ENCODE results near the gene NPHS1.
"Not testable (repeated sequence)": the region's sequence is repeated elsewhere in the genome, so short reads cannot be mapped to it uniquely, and the experiment has no call there.

The NPHS1 gene

GRCh38 chr19:35811317-35812219 is 40.7 kb downstream of the NPHS1 start:
- DNase-seq = no peak

- DNase-seq = no peak
Measured at GRCh38 chr19:35807633-35808032, 44.7 kb downstream of the NPHS1 start.

- DNase-seq = no peak
Measured at GRCh38 chr19:35806597-35806996, 45.7 kb downstream of the NPHS1 start.

- DNase-seq = no peak
Measured at GRCh38 chr19:35805526-35806102, 46.7 kb downstream of the NPHS1 start.

- DNase-seq = no peak
Measured at GRCh38 chr19:35801828-35802227, 50.5 kb downstream of the NPHS1 start.

GRCh38 chr19:35797663-35798062 is 54.6 kb downstream of the NPHS1 start:
- DNase-seq = no peak

GRCh38 chr19:35796645-35797542 is 55.4 kb downstream of the NPHS1 start:
- DNase-seq = no peak

- not testable (repeated sequence) for DNase-seq
Measured at GRCh38 chr19:35795564-35795963, 56.7 kb downstream of the NPHS1 start.

GRCh38 chr19:35793381-35794165 is 58.7 kb downstream of the NPHS1 start:
- no peak for DNase-seq

GRCh38 chr19:35792888-35793287 is 59.4 kb downstream of the NPHS1 start:
- no peak for DNase-seq

GRCh38 chr19:35792312-35792711 is 60.0 kb downstream of the NPHS1 start:
- no peak for DNase-seq

GRCh38 chr19:35791814-35792279 is 60.5 kb downstream of the NPHS1 start:
- no peak for DNase-seq

- no peak for DNase-seq
Measured at GRCh38 chr19:35790981-35791813, 61.1 kb downstream of the NPHS1 start.

GRCh38 chr19:35789978-35790944 is 62.0 kb downstream of the NPHS1 start:
- no peak for DNase-seq

- no peak for DNase-seq
Measured at GRCh38 chr19:35789195-35789977, 62.9 kb downstream of the NPHS1 start.

GRCh38 chr19:35788205-35788960 is 63.9 kb downstream of the NPHS1 start:
- DNase-seq = no peak

GRCh38 chr19:35787227-35787799 is 65.0 kb downstream of the NPHS1 start:
- no peak for DNase-seq
